ENCODE results near the gene PGBD5.

Gene PGBD5

DNA sequence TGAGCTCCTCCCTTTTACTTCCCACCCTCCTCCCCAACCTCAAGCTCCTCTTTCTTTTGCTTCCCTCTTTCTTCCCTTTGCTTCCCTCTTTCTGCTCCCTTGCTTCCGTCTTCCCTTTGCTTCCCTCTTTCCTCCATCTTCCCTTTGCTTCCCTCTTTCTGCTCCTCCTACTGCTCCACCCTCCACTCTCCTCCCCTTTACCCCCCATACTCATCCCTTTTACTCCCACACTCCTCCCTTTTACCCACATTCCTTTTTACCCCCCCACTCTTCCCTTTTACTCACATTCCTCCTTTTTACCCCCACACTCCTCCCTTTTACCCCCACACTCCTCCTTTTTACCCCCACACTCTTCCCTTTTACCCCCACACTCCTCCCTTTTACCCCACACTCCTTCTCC, 30.2 kb downstream of the PGBD5 start:
- no peak for DNase-seq

DNA sequence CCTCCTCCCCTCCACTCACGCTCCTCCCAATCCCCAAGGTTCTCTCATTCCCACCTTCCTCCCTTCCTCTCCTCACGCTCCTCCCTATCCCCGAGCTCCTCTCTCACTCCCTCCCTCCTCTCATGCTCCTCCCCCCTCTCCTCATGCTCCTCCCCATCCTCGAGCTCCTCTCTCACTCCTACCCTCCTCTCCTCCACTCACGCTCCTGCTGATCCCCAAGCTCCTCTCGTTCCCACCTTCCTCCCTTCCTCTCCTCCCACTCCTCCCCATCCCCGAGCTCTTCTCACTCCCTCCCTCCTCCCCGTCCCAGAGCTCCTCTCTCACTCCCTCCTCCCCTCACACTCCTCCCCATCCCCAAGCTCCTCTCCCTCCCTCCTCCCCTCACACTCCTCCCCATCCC, 31.4 kb downstream of the PGBD5 start:
- DNase-seq, result no peak

DNA sequence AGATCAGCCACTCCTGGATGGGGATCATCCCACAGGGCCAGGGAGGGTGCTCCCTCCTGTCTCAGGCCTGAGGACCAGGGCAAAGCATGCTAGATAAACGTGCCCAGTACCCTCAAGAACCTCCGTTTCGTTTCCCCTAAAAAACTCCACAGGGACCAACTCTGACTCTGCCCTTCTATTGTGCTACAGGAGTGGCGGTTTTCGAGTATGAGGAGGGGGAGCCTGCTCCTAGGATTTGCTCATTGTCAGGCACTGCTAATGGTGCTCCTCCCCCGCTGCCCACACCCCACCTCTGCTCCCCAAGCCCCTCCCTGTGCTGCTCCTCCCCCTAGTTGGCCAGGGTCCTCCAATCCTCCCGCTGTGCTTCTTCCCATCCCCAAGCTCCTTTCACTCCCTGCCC, 32.0 kb downstream of the PGBD5 start:
- DNase-seq, result no peak

DNA sequence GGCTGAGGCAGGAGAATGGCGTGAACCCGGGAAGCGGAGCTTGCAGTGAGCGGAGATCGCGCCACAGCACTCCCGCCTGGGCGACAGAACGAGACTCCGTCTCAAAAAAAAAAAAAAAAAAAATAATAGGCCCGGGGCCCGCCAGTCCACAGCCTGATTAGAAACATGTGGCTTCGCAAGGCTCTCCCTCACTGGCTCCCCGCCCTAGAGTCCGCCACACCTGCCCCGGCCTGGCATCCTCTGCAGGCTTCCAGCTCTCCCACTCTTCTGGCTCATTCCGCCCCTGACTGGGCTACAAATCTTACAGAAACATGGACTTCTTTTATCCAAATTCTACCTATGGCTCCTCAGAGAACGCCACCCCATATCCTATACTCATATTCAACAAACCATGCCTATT, 32.4 kb downstream of the PGBD5 start:
- no peak for DNase-seq

DNA sequence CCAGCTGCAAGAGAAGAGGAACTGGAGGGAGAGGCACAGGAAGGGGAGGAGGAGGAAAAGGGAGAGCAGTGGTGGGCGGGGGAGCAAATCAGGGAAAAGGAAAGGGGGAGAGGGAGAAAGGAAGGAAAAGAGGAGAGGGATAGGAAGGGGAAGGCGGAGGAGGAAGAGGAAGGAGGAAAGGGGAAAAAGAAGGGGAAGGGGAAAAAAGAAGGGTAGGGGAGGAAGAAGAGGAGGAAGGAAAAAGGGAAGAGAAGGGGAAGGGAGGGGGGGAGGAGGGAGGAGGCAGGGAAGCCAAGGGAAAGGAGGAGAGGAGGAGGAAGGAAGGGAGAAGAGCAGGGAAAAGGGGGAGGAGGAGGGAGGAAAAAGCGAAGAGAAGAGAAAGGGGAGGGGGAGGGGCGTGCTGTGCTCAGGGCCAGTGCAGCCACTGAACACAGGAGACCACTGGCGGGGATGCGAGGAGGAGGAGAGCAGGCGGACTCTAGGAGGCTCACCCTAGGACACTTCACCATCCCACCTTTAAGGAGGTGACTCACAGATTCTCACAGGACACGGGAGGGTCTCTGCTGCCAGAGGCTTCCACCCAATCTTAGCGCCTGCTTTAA, 33.1 kb downstream of the PGBD5 start:
- no peak for DNase-seq

DNA sequence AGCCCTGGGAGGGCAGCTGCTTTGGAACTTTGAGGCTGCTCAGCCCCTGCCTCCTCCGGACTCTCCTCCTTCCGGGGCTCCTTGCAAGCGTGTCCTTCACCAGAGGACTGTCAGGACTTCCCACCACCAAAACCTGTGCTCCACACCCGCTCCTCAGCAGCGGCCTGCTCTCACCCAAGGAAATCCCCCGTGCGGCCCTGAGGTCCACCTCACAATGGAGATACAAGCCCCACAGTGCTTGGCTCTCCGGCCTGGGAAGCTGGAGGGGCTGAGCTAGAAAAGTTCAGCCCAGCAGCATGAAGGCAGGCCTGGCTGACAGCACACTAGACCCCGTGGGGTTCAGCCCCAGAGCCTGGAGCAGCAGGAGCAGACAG, 33.6 kb downstream of the PGBD5 start:
- no peak for DNase-seq

DNA sequence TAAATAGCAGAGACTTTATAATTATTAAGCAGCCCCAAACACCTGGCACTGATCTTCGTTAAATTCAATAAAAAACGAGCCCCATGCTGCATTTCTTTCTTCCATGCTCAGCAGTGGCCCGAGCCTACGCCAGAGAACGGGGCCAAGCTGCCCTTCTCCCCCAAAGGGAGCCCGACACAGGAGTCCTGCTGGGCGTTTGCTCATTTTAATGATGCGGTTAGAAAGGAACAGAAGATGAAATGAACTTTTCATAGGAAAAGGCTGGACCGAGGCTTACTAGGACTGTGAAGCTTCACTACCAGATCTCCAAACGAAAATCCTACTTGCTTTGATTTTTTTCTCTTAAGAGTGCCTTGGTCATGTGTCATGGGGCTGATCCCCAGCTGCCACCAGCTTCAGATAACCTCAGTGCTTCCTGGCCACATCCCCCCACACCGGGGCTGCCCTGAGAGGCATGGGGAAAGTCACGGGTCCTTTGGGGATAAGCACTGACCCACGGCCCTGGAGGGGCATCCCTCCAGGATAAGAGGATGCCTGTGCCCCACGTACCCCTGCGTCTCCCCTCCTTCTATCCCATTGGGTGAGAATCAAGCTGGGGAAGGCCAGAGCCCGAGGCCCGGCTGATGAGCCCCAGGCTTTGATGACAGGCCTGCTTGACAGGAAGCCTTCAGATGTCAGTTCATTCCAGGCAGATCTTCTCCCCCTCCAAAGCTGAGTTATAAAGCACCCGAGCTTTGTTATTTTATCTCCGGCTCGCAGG, 34.2 kb downstream of the PGBD5 start:
- no peak for DNase-seq

DNA sequence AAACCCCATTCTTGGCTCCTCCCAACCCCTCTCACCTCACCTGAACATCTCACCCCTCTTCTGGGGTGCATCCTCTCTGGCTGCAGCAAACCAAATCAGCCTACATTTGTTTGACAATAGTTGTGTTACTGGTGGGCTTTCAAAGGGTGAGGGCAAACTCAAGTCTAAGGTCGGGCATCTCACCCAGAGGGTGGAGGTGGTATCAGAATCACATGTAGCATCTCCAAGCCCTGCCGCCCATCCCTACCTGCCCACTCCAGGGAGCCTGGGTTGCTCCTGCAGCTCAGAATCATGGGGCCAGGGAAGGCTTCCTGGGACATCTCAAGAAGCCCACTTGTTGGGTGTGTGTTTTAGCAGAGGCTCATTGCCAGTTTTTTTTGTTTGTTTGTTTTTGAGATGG, 35.8 kb downstream of the PGBD5 start:
- no peak for DNase-seq

DNA sequence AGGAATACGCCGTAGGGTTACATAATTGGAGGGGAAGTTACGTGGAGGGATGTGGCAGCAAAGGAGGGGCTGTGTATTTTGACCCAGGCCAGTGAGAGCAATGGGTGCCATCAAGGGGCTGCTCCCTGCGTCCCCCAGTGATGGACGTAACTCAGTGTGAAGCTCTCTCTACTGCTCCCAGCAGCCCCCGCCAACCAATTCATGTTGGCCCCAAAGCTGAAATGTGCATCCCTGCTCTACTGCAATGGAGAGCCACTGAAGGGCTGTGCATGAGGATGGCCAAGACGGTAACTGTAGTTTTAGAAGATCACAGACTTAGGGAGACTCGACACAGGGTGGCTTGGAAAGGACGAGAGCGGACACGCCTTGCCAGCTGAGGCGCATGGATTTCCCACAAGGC, 38.3 kb downstream of the PGBD5 start:
- no peak for DNase-seq

DNA sequence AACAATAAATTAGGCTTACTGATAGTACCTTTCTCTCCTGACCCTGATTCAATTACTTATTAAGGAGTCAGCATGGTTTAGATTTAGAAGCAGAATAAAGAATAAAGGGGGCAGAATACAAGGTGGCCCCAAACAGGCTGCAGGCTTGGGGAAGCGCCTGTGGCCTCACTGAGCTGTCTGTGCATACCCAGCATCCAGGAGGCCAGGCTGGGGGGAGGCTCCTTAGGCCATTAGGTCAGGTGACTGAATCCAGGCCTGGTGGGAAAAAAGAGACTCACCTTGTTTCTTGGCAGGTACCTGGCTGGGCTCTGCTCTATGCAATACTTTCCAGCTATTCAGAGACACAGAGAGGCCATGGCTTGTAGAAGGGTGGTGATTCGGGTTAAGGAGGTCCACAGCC, 38.8 kb downstream of the PGBD5 start:
- no peak for DNase-seq

DNA sequence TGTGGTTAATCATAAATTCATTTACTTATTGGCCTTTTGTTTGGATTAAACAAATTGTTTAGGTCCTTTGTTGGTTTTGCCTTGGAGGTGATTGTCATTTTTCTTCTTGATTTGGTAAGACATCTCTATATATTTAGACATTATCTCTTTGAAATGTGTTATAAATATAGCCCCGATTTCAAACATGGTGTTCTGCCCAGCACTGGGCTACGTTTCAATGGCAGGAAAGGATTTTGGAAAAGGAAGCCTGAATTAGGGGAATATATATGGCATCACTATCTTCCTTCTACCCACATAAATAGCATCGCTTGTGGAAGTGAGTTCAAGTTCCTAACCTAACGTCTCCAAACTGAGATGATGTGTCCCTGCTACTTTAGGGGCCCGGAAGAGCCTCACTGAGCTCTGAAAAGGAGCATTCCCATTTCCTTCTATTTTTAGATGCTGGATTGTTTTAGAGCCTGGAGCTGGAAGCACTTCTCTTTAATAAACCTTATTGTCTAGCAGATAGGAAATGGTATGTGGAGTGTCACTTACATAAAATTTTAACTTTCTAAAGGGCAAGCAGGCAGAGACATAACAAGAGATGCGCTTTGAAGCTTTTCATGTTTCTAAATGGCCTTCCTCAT, 39.4 kb downstream of the PGBD5 start:
- DNase-seq, result no peak

DNA sequence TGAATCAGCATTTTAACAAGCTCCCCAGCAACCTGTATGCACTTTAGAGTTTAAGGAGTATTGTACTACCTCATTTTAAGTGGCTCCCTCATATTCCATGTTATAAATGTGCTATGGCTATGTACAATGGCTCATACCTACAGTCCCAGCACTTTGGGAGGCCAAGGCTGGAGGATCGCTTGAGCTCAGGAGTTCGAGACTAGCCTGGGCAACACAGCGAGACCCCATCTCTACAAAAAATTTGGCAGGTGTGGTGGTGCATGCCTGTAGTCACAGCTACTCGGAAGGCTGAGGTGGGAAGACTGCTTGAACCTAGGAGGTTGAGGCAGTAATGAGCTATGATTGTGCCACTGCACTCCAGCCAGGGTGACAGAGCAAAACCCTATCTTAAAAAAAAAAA, 40.2 kb downstream of the PGBD5 start:
- DNase-seq, result no peak

DNA sequence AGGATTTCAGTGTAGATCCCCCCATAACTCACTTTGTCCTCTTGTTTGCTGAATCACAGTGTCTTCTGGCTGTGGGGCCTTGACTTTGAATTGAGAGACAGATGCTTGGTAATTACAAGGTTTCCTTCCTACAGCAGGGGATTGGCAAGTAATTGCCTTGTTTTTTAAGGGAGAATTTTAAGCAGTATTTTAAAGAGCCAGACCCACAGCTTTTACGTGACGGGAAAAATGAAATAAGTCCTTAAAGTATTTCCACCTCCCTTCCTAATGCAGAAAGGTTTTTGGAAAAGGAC, 41.0 kb downstream of the PGBD5 start:
- peak; percentile 18 to 62 for DNase-seq

DNA sequence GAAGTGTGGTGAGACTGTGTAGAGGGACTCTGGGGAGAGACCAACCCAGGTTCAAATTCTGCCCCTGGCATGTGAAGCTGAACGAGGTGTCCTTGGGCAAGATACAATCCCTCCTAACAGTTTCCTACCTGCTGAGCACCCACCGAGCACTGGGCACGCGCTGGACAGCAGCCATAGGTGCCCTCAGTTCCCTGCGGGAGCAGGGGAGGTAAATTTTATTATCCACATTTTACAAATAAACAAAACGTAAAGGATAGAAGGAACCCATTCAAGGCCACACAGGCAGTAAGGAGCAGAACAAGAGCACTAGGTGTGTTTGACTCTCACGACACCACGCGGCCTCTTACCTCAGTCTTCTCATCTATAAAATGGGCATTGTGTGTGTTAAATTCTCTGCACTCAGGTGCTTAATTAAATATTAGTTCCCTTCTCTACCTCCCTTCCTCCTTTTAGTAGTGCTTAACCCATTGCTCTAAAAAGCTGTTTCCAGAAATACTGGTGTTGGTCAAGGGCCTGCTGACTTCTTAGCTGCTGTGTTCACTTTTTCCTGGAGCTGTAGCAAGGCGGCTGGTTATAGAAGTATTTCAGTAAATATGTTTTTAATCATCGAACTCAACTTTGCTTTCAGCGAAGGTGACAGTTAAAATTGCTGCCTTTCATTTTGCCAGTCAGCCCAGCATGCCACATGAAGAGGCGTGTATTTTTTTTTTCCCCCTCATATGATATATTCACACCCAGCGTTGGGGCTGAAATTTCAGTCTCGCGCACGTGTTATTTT, 41.6 kb downstream of the PGBD5 start:
- no peak for DNase-seq

DNA sequence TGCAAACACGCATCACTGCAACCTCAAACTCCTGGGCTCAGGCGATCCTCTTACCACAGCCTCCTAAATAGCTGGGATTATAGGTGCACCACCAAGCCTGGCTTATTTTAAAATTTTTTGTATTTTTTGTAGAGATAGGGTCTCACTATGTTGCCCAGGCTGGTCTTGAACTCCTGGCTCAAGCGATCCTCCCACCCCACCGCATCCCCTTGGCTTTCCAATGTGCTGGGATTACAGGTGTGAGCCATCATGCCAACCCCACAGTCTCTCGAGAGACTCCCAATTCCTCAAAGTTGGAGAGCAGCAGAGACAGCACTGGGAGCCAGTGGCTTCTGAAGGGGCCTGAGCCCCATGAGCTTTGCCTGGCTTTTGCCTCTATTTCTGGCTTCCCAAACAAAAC, 42.7 kb downstream of the PGBD5 start:
- DNase-seq, result no peak

DNA sequence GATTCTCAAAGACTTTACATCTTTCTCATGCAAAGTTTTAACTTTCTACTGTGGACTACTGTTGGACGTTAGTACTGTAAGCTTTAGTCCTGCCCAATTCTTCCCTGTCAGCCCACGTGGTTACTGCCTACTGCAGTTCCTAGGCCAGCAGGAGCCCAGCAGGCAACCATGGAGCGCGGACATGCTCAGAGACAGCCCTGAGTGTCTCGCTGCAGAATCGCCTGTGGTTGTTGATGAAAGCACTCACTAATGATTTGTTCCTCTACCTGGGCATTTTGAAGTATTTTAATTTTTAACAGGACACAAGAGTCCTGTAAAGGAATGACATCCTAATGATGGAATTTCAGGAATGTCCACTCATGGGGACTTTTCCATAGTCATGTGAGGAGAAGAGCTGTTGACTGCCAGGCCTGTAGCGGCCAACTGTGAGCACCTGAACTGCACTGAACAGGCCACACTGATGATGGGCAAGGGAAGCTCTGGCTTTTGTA, 44.1 kb downstream of the PGBD5 start:
- peak in 1 of 2 experiments; percentile 28 for DNase-seq

DNA sequence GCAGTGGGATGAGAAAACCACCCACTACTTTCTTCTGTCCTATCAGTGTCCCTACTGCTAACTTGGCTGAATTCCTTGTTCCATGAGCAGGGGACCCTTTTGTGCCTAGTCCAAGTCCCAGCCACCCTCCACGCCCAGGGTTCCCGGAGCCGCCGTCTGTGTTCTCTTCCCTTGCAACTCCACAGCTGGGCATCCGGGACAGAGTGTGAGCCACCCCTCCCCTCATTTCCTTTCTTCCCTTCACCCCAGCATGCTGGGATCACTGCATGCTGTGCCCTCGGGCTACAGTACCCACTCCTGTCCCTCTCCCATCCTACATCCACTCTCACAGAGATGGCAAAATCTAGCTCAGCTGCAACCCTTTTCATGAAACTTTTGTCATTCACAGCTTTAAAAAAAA, 44.5 kb downstream of the PGBD5 start:
- no peak for DNase-seq

DNA sequence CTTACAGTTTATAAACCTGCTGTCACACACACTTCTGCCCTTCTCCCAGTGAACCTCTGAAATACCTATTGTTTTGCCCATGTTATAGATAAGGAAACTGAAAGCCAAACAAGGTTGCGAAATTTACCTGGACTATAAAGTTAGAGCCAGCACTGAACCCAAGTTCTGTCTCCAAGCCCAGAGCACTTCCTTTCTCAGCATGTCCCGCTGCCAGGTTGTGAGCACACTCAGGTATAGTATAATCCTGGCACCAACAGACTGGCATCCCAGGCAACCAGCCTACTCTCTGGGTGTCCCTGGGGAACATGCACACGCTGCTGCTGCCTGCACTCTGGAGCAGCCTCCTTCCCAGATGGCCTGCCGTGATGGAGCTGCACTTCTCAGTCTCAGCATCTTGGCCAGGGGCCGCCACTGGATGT, 45.1 kb downstream of the PGBD5 start:
- DNase-seq, result peak in 1 of 2 experiments; percentile 69

DNA sequence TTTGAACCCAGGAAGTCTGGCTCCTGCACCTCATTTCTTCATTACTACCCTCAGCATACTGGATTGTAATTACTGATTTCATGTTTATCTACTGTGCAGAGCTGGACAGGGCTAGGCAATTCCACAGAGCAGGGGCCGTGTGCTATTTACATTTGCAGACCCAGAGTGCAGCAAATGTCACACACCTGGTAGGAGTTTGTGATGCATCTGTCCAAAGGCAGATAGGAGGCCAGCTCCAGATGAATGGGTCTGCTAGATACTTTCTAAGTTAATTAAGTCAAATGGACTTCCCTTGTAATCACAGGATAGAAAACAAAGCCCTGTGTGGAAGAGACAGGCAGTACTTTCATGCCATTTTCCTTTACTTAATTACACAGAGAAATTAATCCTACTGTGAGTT, 46.2 kb downstream of the PGBD5 start:
- DNase-seq, result no peak

DNA sequence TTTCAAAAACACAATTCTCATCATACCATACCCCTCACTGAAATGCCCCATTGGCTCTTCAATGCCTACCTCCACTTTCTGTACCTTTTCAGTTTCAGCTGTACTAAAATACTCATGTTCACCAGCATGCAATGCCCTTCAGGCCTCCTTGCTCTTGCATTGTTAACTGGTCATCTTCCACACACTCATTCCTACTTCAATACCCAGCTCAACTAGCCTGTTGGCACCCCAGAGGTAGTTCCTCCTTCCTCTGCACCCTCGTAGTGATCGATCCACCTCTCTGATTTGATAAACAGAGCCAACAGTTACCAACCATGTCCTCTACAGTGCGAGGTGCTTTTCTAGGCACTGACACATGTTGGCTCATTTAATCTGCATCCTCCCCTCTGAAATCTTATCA, 46.7 kb downstream of the PGBD5 start:
- DNase-seq, result no peak

DNA sequence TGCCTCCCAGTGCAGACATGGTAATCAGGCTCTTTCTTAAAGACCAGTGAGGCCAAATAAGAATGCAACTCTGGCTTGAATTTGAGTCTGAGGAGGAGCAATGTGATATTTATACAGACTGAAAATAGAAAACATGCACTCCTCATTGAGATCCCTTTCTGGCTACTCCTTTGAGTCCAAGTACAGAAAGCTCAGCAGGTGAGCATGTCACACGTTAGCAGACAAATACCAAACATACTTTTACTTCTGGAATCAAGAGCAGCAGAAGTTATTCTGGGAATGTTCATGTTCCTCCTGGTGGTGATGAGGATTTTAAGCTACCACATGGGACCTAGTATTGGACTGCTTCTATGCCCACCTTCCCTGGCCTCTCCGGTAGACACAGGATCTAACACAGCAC, 48.3 kb downstream of the PGBD5 start:
- no peak for DNase-seq

DNA sequence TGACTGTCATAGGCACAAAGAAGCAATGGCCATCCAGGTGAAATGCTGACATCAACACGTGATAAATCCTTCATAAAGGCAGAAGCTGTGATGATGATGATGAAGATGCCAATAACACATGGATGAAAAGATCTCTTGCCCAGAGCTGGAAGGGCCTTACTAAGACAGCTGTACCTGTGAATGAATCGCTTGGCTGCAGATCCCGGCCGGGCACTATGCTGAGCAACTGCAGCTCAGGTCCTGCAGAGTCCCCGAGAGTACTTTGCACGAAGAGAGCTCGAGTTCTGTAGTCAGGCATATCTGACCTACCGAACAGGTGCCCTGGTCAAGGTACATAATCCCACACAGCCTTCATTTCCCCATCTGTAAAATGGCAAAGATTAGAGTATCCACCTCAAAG, 48.8 kb downstream of the PGBD5 start:
- no peak for DNase-seq

DNA sequence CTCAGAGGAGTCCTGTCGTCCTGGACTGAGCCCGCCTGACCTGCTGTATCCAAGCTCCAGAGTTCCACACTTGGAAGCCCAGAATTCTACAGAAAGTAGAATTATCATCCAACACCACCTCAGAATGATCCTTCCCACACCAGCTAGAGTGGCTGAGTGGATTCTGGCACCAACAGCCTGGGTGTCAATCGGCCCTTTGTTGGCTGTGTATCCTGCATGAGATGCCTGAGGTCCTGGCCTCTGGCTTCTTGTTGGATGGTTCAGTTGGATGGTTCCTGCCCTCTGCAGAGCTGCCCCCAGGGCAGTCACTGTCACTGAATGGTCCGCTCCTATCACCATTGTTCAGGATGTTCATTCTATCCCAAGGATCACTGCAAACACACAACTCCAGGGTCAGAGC, 49.8 kb downstream of the PGBD5 start:
- DNase-seq, result no peak

DNA sequence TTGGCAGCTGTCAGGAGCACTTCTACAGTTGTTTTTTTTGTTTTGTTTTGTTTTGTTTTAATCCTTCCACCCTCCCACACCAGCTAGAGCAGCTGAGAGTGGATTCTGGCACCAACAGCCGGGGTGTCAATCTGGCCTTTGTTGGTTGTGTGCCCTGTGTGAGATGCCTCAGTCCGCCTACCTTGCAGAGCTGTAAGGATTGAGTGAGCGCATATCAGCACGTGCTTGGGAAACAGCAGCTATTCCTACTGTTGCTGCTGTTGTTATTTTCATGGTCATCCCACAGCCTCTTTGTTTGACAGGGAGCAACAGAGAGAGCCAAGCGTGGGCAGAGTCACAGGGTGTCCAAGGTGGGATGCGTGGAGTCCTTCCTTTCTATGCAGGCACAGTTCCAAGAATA, 50.4 kb downstream of the PGBD5 start:
- DNase-seq, result peak in 1 of 2 experiments; percentile 65

Measured in NCI-H446 (cell line).